ENCODE results near the gene GCLM.

- TF ChIP-seq RAD51 (IDR thresholded peaks at IDR 0.05; ENCODE audit: borderline replicate concordance, low read depth) (no peak), MAX (CRISPR knock-in tag; IDR thresholded peaks at IDR 0.05) (no peak), STAT6 (CRISPR knock-in tag; IDR thresholded peaks at IDR 0.05) (no peak), JUNB (CRISPR knock-in tag; conservative IDR thresholded peaks at IDR 0.05) (no peak), RNF2 (IDR thresholded peaks at IDR 0.05) (no peak), POLR2A (conservative IDR thresholded peaks at IDR 0.05) (no peak), ZNF124 (CRISPR knock-in tag; IDR thresholded peaks at IDR 0.05) (no peak), ETV6 (IDR thresholded peaks at IDR 0.05; ENCODE audit: borderline replicate concordance in 1 of 2, low read depth in 2 of 2, low read length in 1 of 2) (no peak), ETV6 (CRISPR knock-in tag; IDR thresholded peaks at IDR 0.05; ENCODE audit: borderline replicate concordance) (no peak), NFIX (CRISPR knock-in tag; IDR thresholded peaks at IDR 0.05; ENCODE audit: low read depth) (no peak)
Observed at GRCh38 chr1:93841771-93842170, 67.5 kb downstream of the GCLM start.

Data from K562 (cell line).